RWPE1 (cell line): ENCODE results near the gene PCP4L1.

Experiments used
- CTCF ChIA-PET: fragments of 350-600 bp; sonication (Branson Sonifier 250); formaldehyde crosslinking; extraction: SDS; loops from one replicate; lab custom pipeline; 2021; lab: Yijun Ruan, JAX
- POLR2A ChIA-PET: fragments of 400-600 bp; formaldehyde crosslinking; extraction: SDS; loops from one replicate; lab custom pipeline; 2020; ENCODE audit warnings: antibody characterized with exemption; ENCODE audit not compliant: low non-redundant PET; lab: Yijun Ruan, JAX
- DNase-seq: peaks from one replicate; pipeline ENCODE4 v3.0.0; 2012; ENCODE audit warnings: low spot score
- H3K27ac ChIP-seq: fragments of 450-650 bp; 2 replicates; pipeline ENCODE4 v1.5.1; 2017
- CTCF ChIP-seq: fragments of 450-650 bp; conservative IDR thresholded peaks from 2 replicates; pipeline ENCODE4 v1.5.1; 2017; ENCODE audit warnings: low read depth, mild to moderate bottlenecking

PCP4L1 gene

GRCh38 chr1:161304927-161305866 is 46.7 kb downstream of the PCP4L1 start:
- ChIA-PET POLR2A (no interaction called here), CTCF (no interaction called here)
- DNase-seq = no peak
- no peak for TF ChIP-seq CTCF
- H3K27ac ChIP-seq = peak overlapping the region; percentile 16; the same call in 1 of the 2 replicates

DNA sequence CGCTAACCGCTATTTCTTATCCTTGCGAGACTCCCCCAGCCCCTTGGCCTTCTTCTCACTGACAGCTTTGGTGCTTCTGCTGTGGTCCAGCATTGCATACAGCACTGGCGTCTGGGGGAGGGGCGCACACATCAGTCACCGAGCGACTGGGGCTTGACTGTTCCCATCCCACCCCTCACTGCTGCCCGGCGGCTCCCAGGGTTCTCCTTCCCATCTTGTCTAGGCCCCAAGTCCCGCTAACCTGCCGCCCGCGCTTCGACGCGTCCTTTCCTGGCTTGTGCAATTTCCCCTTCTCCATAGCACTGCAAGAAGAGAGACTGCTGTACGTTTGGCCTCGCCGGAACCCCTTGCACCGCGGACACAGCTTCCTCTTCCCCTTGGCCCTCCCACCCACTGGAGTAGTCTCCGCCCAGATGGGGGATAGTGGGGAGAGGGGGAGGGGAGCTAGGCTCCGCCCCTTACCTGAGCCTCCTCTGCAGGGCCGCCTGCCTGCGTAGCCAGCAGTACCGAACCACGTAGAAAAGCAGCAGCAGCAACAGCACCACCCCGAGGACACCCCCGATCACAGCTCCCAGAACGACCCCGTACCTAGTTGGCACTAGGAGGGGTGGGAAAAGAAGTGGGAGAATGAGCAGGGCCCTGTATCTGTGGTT is 47.4 kb downstream of the PCP4L1 start:
- TF ChIP-seq CTCF = no peak
- CTCF ChIA-PET = interaction anchor here (0.5 to 0.6 kb wide), 2 partner anchors 70 to 183 kb away, joined by 3 read pairs; no protein-coding TSS in a partner anchor
- peak; percentile 55 for DNase-seq
- POLR2A ChIA-PET = no interaction called here
- peak overlapping the region; percentile 16 for H3K27ac ChIP-seq

DNA sequence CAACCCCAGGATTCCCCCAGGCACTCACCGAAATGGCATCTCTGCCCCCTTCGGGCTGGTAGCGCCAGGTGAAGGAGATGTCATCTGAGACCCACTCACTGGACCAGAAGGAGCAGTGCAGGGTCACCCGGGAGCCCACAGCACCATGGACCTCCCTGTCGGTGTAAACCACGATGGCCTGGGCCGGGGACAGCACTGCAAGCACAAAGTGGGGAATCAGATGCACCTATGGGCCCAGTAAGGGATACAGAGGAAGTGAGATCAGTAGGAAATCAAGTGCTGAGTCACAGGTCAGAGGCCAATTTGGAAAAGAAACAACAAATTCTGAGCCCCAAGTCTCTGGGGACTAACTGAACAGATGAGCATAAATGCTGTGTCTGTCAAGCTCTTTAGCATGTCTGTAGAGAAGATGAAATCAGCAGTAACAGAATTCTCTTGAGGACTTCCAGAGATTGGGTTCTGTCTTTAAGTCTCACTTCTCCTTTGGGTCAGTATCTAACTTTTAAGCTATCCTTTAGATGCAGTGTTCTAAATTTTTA is 48.8 kb downstream of the PCP4L1 start:
- ChIA-PET POLR2A (no interaction called here), CTCF (interaction anchor here (0.6 kb wide), 1 partner anchor 285 kb away, joined by 3 read pairs; no protein-coding TSS in a partner anchor)
- no peak for TF ChIP-seq CTCF
- no peak overlapping the region for H3K27ac ChIP-seq
- DNase-seq = no peak

DNA sequence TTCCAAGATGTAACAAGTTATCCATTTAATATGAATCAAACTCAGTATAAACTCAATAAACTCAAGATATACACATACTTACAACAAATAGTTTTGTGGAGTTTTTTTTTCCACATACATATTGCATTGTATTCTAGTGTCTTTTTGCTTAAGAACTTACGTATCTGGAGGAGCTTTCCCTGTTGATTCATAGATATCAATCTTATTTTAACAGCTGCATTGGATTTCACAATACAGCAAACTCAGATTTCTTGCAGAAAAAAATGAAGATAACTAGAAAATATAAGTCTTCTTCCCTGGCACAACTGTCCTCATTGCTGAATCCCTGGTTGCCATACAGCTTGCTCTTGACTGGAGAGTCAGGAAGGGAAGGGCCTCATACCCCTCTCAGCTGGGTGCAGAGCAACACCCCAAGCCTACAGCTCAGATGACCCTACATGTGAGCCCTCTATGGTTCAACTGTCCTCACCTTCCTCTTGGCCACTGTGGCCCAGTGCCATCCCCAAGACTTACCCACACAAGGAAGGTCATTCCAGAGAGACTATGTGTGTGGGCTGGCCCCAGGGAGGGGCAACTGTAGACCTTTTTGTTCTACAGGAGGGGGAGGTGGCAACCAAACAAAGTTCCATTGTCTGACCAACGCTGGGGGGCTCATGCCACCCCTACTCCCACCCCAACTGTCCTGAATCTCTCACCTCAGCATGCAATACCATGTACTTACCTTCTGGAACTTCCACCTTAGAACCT is 49.5 kb downstream of the PCP4L1 start:
- DNase-seq = no peak
- H3K27ac ChIP-seq = no peak overlapping the region
- ChIA-PET CTCF (interaction anchor here (0.6 kb wide), 1 partner anchor 285 kb away, joined by 3 read pairs; no protein-coding TSS in a partner anchor), POLR2A (no interaction called here)
- TF ChIP-seq CTCF = no peak

GRCh38 chr1:161309868-161310267 is 51.3 kb downstream of the PCP4L1 start, which contains the start of gene MPZ:
TSS of gene MPZ (minus strand) at chr1:161309968. CDS start at chr1:161309905, 63 bp downstream.
- DNase-seq = no peak
- TF ChIP-seq CTCF = no peak
- CTCF ChIA-PET = no interaction called here
- POLR2A ChIA-PET = no interaction called here
- no peak within 1 kb of the TSS for H3K27ac ChIP-seq
